ENCODE results near the gene HLA-DOA.

HLA-DOA gene

DNA sequence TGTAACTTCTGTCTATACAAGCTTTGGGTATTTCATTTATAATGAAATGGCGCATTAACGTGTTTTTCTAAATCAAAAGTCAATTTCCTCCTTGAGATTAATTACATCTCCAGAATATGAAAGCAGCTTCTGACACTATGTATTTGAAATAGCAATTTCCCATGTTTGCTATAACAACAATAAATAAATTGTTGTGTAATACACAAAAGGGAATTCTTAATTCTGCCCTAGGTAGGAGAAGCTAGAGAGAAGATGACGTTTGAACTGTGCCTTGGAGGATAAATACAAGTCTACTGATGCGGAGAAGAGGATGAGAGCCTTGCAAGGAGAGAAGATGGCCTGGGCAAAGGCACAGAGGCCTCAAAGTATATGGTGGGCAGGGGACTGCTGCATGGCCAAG is 7.6 kb upstream of the HLA-DOA start:
- DNase-seq (ENCODE audit: low spot score), result no peak

DNA sequence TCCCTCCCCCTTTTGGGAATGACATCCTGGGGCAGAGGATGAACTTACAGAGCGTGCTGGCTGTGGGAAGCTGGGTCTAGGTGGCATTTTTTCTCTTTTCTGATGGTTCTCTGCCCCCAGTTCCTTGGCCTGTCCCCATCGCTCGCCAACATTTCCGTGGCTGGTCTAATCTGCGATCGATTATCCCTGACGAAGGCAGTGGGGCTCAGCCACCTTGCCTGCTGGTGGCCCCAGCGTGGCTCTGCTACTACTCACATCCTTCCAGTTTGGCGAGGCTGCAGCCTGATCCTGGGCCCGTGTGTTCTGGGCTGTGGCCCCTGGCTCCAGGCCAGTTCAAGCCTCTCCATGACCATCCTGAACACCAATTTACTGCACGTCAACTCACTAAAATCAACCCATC is 6.4 kb upstream of the HLA-DOA start:
- DNase-seq (ENCODE audit: low spot score), result no peak

DNA sequence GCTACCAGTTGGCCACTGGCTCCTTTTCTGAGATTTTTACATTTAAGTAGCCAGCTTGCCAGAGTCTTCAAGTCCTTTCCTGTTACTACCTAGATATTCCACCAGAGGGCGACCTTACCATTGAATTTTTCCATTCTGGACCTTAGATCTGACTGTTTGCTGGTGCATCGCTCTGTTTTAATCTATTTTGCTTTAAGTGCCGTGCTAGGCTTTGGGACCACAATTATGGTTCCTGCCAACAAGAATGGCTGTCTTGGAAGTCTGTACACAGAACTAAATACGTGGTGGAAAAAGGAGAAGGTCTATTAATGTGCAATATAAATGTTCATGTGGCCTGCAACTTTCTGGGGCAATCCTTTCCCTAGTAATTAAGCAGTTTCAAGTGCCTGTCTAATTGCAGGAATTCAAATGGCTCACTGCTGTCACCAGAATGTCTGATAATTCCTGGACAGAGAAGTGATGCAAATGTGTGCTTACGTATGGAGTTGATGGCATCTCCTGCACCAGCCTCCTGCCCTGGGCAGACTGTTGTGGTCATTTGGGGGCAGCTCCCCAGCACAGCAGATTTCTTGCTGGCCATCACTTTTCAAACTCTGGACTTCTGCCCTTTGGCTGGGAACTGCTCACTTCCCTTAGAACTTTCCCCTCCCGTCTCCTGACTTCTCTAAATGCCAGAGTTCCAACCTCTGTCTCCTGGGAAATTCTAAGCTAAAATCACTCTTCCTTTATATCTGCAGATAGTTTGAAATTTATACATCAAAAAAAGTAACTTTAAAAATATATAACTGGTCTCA is 5.6 kb upstream of the HLA-DOA start:
- DNase-seq (ENCODE audit: low spot score), result peak; percentile 76

DNA sequence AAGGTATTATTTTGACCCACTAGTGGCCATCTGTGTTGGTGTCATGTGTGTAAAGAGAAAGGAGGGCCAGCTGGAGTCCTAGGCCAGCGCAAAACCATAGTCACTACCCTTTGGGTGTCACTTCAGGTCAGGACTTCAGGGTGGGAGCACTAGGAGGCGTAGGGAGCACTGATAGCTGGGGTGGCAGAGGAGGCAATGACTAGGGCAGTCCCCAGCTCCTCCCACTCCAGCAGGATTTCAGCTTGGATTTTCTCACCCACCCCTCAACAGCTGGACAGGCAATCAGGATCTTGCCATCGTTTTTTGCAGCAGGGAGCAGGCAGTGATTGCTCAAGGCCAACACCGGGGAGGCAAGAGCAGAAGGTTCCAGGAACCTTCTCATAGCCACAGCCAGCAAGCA is 4.2 kb upstream of the HLA-DOA start:
- DNase-seq (ENCODE audit: low spot score), result no peak

DNA sequence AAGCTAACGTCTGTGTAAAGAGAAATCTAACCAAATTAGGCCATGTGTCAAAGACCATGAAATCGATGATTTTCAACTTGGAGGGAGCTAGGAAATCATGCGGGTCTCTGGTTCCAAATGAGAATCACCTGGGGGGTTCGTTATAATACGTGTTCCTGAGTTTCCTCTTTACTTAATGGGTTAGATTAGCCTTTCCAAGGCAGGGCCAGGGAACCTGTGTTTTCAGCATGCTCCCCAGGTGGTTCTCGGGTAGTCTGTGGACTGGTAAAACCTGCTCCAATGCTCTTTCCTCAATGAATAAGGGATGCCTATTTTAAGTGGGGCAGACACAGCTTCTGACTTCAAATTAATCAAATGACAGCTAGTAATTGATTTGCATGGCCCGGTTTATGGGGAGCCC is 965 bp upstream of the HLA-DOA start:
- DNase-seq (ENCODE audit: low spot score), result no peak

DNA sequence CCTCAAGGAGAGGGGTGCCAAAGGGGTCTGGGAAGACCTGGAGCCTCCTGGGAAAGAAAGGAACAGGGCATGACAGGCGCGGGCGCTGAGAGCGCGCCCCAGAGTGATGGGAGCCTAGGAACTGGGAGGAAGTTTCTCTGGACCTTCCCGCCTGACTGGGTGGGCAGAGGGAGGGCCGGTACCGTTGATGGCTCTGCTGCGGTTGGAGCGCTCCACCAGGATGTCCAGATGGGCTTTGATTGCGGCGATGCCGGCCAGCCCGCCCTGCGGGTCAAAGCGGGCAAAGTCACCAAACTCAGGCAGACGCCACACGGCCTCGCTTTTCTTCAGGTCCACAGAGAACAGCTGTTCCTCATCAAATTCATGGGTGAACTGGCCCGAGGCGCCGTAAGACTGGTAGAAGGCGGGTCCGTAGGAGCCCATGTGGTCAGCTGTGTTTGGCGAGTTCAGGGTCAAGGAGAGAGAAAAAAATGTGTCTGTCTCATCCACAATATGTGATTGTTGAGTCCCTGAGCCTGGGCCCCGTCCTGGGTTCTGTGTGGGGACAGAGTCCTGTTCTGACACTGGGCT is 1.5 kb downstream of the HLA-DOA start:
- no peak for DNase-seq (ENCODE audit: low spot score)

DNA sequence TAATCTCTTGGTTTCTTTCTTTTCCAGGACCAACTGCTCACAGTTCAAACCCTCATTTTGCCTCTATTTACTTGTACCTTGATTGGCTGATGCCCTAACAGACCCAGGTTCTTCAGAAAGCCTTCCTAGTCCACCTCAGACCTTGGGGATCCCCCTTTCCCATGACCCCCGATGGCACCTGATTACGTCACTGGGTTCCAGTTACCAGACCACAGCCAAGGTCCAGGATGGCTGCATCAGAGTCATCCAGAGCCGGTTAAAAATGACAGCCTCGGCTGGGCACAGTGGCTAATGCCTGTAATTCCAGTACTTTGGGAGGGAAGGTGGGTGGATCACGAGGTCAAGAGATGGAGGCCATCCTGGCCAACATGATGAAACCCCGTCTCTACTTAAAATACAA is 4.5 kb downstream of the HLA-DOA start:
- DNase-seq (ENCODE audit: low spot score), result no peak

DNA sequence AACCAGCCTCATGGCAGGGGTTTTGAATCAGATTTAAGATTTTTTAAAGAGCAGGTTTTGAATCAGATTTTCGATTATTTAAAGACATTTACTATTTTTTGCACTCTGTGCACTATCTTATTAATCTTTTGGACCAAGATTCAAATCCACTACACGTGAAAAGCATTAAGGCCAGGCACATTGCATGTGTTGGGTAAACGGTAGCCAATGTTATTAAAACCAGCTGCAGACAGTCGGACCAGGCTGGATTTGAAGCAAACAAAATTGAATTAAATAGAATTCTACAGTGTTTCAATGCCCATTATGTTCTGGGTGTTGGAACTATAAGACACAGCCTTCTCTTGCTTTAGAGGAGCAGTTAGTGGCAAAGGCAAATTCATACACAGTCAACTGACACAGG is 7.7 kb downstream of the HLA-DOA start:
- no peak for DNase-seq (ENCODE audit: low spot score)

DNA sequence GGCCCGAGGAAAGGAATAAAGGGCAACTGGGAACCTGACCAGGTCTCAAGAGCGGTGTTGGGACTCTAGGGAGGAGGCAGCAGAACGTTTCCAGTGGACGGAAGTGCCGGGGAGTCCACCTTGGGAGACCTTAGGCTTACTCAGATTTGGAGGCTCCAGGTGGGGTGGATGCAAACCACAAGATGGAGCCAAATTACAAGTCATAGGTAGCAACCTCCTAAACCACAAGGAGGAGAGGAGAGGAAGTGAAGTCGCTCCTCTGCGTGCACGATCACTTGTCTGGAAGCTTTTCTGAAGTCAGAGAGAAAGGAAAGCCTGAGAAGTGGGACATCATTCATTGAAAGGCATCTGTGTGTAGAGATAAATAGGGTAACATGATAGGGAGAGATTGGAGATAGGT is 9.3 kb downstream of the HLA-DOA start:
- DNase-seq (ENCODE audit: low spot score), result no peak

DNA sequence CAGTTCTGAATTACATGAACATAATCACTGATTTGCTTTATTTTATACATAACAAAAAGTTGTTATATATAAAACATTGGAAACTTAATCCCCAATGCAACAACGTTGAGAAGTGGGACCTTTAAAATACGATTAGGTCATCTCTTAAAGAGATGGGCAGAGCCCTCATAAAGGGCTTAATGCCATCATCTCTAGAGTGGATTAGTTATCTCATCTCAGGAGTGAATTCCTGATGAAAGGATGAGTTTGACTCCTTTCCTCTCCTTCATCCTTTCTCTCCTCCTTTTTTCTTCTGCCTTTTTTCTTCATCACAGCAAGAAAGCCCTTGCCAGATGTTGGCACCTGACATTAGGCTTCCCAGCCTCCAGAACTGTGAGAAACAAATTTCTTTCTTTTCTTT is 13.9 kb downstream of the HLA-DOA start:
- DNase-seq (ENCODE audit: low spot score), result no peak

DNA sequence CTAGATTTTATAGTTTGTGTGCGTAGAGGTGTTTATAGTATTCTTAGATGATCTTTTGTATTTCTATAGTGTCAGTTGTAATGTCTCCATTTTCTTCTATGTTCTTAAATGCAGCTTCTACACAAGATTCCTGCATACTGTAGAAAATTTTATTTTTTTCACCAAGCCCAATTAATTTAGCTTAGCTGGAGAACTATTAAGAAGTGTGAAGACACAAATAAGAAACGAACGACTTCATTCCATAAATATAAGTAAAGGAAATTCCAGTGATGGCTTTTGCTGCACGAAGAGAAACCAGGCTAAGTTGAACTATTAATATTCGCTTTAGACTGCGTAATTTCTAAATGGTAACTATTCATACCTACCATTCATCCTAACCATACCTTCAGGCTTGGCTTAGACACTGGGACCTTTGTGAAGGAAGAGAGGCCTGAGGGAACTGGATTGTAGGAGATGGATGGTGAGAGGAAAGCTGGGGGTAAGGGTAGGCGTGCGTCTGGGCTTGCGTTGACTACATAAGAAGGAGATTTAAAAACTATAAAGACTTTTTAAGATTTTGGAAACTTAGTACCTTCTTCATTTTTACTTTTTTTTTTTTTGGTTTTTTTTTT is 15.9 kb downstream of the HLA-DOA start:
- DNase-seq (ENCODE audit: low spot score), result no peak

DNA sequence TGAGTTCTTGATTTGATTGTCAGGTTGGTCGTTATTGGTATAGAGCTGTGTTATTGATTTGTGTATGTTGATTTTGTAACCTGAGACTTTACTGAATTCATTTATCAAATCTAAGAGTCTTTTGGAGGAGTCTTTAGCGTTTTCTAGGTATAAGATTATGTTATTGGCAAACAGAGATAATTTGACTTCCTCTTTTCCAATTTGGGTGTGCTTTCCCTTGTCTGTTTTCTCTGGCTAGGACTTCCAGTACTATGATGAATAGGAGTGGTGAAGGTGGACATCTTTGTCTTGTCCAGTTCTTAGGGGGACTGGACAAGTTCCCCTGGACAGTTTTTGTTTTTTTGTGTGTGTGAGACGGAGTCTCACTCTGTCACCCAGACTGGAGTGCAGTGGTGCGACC is 17.4 kb downstream of the HLA-DOA start:
- no peak for DNase-seq (ENCODE audit: low spot score)

DNA sequence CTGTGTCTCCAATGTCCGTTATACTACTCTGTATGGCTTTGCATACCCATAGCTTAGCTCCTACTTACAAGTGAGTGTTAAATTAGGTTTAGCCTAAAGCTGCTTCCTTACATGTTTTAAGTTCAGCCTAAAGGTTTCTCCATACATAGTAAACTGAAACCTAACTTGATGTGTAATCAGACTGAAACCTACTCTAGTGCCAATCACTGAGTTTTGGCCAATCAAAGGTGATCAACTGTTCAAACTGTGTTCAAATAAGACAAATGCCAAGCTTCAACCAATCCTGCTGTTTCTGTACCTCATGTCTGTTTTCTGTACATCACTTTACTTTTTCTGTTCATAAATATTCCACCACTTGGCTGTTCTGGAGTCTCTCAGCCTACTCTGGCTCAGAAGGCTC is 20.0 kb downstream of the HLA-DOA start:
- DNase-seq (ENCODE audit: low spot score), result no peak

DNA sequence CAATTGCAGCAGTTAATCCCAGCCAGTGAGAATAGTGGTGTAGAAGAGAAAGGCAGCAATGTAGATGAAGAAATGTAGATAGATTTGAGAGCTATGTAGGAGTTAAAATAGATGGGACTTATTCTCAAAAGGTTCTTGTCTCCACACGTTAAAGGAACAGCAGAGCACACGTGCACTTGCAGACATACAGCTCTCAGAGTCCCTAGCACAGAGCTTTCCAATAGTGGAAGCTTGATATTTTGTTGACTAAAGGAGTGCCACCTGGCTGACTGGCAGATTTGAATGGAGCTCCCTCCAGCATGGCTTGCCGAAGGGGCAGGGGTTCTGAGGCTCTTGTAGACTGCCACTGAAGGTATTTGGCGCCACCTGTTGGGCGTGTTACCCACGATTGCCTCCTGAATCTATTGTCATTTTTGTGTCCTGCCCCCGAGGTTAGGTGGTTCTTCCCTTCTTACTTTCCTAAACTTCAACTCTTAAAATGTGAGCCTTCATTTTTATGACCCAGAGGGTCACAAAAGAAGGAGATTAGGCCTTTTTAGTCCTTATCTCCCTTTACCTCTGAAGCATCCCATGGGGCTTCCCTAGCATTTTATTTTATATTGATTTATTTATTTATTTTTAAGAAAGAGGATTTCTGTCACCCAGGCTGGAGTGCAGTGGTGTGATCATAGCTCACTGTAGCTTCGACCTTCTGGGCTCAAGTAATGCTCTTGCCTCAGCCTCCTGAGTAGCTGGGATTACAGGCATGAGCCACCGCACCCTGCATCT is 24.6 kb downstream of the HLA-DOA start:
- DNase-seq (ENCODE audit: low spot score), result peak; percentile 84

DNA sequence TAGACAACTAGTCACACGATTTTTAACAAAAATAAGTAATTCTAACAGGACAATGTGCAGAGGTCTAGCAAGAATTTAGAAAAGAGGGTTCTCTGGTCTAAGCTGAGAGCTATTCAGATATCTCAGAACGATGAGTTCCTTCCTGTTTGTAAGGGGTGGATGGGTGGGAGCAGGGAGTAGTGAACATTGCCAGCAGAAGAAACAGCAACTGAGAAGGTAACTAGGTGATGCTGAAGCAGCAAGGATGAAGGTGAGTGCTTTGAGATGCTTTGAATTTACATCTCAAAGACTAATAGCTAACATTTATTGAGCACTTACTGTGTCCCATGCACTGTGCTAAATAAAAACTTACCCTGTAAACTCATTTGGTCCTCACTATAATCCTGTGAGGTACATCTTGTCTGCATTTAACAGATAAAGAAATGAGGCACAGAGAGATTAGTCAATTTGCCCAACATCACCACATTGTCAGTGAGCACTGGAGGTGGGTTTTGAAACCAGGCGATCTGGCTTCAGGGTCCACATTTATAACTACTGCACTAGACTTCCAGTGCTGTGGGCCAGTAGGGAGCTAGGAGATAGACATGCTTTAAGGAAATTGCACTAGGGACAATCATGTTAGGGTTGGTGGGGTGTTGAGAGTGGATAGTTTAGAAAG is 25.3 kb downstream of the HLA-DOA start:
- no peak for DNase-seq (ENCODE audit: low spot score)

DNA sequence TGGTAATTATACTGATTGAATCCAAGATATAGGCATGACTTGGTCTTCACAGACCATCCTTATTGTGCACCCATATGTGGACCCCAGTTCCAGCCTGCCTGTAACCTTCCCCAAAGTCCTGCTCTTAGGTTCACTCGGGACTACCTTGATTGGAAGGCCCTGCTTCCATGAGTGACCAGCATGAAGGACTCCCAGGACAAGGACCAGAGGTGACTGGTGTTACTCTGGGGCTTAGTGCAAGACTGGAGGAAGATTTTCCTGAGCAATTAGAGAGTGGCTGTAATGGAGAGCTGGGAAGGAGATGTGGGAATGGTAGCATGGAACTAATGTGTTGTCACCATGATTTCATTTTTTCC is 25.9 kb downstream of the HLA-DOA start:
- DNase-seq (ENCODE audit: low spot score), result no peak

DNA sequence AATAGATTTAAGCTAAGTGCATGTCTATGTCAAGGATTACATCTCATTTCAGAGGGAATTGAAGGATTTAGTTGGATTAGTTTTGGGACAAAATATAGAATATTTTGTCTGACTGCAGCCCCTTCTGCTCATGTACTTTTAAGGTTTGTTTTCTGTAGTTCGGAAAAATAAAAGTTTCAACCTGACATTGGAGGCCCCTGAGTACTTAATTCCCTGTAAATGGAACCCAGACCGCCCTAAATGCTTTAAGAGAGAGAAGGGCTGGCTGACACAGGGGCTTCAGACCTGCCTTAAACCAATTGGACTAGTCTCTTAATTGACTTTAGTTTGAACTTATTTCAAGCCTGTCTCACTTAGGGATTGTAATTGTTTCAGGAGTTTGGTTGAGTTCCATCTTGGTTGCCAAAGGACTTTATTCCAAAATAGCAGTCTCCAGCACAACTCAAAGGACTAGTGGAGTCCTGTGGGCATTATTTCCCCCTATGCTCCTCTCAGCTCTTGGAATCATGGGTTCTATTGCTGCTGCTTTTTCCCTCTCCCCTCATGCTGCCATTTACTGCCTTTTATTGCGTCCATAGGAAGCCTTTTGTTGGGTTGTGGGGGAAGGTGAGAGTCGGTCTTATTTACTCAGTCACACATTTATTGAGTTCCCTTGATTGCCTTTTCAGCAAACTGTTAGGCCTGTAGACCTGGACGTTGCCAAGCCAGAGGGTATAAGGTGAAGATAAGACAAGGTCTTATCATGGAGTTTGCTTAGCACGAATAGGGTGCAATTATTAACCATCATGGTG is 26.5 kb downstream of the HLA-DOA start:
- no peak for DNase-seq (ENCODE audit: low spot score)

DNA sequence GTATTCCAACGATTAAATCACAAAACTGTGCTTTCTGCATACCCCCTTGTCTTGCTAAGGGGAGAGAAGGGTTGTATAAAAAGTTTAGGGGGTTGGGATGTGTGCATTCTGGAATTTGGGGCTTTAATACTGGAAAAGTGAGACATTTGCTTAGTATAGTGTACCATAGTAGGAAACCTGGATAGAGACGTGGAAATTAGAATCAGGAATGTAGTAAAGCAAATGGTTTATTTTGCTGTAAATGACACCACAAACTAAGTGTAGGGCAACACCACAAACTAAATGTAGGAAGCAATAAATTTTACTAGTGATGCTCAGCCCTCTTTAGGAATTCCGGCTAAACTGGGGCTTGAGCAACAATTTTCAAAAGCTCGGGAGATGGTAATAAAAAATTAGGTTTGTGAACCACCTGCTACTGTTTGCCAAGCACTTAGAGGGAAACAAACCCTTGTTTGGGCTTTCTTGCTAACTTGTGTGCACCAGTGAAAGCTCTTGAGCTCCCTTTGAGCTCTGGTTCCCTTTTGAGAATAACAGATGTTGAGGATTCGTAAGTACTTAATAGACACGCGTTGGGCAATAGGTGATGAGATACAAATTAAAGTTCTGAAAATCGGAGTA is 27.2 kb downstream of the HLA-DOA start:
- no peak for DNase-seq (ENCODE audit: low spot score)

DNA sequence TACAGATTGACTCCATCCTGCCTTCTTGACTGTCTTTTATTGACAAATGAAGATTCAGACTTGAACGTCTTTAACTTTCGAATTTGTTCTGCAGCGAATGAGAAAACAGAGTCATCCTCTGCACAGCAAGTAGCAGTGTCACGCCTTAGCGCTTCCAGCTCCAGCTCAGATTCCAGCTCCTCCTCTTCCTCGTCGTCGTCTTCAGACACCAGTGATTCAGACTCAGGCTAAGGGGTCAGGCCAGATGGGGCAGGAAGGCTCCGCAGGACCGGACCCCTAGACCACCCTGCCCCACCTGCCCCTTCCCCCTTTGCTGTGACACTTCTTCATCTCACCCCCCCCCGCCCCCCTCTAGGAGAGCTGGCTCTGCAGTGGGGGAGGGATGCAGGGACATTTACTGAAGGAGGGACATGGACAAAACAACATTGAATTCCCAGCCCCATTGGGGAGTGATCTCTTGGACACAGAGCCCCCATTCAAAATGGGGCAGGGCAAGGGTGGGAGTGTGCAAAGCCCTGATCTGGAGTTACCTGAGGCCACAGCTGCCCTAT is 28.8 kb downstream of the HLA-DOA start:
- no peak for DNase-seq (ENCODE audit: low spot score)

DNA sequence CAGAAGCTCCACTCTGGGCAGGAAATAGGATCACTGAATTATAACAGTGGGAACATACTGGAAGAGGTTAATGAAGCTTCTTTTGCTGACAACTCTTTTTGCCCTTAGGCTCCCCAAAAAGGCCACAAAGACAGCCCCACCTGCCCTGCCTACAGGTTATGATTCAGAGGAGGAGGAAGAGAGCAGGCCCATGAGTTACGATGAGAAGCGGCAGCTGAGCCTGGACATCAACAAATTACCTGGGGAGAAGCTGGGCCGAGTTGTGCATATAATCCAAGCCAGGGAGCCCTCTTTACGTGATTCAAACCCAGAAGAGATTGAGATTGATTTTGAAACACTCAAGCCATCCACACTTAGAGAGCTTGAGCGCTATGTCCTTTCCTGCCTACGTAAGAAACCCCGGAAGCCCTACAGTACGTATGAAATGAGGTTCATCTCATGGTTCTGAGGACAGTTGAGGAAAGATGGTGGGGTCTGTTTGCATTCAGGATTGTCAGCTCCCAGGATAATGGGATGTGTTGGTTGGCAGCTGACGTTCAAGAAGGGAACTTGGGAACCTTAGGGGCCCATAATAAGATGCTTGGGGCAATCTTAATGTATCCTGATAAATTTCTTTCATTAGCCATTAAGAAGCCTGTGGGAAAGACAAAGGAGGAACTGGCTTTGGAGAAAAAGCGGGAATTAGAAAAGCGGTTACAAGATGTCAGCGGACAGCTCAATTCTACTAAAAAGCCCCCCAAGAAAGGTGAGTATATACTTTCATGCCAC is 29.5 kb downstream of the HLA-DOA start:
- no peak for DNase-seq (ENCODE audit: low spot score)
